Left kidney (tissue), 2 donors: ENCODE results near the gene MARF1. TPM values are rescaled to one million over a fixed set of nuclear protein-coding genes. Genes with fewer than 3 reads are reported as not detected.

Experiments used
- DNase-seq: peaks from one replicate; pipeline ENCODE4 v3.0.0-alpha.2; 2013
- polyA plus RNA-seq: library from polyadenylated mRNA; unstranded; fragments of 120-200 nt; gene quantifications from one replicate; pipeline ENCODE4 v1.2.1, GENCODE V29; 2013; ENCODE audit not compliant: insufficient read length

Gene MARF1
- polyA plus RNA-seq, 1 donor = 70.2 TPM

DNA sequence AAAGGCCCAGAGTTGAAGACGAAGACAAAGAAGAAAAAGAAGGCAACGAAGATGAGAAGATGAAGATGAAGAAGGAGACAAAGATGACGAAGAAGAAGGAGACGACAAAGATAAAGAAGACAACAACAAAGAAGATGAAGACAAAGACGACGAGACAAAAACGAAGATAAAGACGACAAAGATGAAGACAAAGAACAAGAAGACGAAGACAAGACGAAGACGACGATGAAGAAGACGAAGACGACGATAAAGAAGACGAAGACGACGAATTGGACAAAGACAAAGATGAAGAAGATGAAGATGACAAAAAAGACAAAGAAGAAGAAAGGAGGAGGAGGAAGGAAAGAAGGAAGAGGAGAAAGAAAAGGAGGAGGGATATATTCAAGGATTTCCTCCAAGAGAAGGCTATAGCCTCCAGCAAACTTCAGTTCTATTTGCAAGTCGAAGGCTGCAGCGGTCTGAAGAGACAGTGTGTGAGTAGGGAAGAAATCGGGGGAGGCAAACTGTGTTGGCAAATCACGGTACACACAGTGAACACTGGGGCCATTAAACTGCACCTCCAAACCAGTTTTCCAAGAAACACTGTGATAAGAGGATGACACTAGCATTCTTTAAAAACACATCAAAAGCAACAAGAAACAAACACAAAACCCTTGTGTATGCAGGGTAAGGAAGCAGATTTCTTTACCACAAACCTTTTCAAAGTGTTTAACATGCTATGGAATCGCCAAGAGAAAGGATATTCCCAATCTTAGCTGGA is 40.5 kb downstream of the MARF1 start:
- no peak for DNase-seq

DNA sequence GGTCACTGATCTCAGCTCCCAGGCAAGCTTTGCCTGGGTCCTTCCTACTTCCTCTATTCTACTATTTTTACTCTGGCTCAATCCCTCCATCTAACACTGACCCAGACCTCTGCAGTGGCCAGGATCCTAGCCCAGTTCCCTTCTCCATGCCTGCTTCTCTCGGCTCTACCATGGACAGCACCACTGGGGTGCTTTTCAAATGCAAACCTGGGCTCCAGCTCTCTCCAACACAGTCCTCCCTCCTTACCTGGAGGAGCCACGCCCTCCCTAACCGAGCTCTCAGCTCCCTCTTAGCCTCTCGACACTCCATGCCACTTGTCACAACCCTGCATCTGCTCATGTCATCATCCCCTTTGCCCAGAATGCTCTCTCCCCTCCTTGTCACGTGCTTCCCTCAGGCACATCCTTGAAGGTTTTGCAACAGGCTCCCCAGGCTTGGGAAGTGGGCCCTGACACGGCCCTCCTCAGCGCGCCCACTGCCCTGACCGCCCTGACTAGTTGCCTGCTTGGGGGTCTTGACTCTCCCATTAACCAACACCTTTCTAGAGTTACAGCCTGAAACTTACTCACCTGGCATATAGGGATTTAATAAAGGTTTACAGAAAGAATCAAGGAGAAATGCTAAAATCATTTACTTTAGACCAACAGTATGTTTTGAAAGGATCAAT is 41.6 kb downstream of the MARF1 start:
- DNase-seq = no peak

DNA sequence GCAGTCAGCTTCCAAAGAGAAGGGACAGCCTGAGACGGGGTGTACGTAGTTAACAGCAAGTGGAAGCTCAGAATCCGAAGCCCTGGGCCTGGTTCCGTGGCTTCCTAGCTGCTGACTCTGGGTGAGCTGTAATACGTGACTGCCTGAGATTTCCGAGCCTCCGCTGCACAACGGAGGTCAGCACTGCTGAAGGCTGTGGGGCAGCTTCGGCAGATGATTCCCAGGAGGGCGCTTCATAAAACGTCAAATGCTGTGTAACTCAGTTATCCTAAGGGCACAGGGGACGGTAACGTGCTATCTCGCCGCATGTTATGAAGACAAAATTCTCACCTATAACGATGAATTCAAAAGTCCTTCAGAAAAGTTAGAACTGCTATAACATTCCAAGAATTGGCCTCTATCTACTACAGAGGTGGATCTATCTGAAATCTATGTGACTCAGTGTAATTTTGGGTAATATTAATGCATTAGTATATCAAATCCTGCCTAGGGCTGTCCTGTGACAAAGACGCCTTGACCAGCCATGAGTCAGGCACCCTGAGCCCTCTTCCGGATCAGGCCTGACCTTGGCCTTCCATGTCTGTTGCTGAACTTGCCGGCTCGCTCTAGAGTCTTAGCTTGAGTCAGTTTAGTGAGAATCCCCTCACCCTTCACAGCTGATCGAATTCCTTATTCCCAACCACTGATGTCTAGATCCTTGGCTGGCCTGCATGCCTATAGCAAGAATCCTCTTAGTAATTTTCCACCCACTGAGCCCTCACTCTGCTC is 43.5 kb downstream of the MARF1 start:
- no peak for DNase-seq

DNA sequence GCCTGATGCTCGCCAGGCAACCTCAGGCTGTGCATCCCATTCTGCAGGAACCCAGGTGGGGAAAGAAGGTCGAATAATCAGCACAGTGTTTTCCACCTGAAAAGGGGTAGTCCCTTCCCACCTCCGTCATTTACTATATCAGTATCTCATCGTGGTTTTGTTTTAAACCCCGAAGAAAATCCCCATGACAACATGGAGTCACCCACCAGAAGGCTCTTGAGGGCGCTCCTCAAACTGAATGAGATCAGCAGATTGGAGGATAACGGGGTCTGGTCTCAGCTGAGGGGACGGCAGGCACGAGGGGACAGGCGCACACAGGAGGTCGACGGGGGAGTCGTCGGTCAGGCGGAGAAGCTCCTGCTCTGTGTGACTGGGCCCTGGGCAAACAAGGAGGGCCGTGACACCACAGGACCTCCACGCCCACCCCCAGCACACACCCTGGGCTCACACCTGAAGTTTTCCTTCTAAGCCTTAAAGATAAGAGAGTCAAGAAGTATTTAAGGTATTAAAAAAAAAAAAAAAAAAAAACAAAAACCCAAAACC is 44.2 kb downstream of the MARF1 start:
- DNase-seq = no peak

DNA sequence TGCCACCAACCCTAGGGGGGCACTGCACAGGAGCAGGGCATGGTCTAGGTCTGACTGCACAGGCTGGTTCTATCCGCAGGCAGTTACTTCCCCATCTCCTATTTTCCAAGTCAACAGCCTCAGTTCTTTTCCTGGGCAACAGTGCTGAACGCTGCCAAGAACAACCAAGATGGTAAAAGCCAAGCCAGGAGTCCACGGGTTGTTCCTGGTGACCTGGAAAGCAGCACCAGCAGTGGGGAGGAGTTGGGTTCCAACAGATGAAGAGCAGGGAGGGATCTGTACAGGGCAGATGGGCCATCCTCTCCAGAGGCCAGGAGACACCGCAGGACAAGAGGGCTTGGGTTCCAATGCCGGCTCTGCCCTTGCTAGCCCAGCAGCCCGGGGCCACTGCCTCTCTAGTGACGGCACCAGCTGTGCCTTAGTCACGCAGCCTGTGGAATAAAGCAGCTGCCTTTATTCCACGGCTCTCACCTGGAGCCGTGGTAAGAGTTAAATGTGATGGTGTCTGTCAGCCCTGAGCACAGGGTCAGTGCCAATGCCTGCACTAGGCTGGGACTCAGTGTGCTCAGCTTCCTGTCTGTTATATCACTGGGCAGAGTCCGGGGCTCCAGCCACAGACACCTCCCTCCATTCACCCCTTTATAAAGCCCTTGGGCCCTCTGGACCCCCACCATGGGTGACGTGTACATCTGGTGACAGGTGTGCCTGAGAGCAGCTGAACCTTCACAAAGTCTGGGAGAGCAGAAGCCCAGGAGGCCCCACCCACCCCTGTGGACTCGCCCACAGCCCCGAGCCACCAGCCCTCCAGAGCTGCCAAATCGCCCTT is 44.9 kb downstream of the MARF1 start:
- DNase-seq = no peak

DNA sequence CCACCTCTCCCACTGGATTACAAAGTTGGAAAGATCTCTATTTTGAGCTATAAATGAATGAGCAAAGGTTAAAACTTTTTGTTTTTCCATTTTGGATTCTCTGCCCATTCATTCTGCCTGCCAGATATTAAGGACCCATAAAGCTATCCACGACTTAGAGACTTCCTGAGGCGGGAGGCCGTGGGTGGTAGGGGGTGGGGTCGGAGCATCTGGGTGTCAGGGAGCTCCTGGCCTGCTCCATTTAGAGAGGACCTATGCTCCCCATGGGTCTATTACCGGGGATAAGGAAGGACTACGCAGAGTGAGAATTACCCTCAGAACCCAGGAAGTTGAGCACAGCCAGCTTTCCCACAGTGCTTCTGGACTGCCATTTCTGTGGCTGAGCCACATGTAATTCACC is 45.8 kb downstream of the MARF1 start:
- DNase-seq = no peak

DNA sequence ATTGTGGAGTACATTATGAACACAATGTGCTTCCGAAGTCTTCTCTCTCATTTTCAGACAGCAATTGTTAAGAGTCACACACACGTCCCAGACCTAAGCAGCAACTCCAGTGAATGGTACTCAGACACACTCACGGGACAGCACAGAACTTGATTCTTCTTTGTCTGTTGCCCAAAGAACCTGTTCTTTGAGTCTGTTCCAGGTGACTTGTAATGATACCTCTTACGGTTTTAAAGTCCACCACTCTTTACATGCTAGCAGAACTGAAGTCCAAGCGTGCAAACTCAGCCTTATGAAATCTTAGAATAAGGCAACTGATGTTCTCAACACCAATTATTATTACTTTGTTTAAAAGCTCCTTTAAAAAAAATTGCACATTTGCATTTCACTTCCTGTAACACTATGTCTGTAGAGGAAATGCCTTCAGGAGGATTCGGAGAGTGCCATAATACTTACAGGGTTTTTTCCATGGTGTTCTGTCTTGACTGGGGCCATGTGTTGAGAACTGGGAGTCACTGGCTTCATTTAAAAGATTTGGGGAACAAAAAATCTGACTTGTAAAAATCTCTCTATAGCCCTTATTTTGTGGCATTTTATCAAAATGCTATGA is 48.1 kb downstream of the MARF1 start:
- no peak for DNase-seq

DNA sequence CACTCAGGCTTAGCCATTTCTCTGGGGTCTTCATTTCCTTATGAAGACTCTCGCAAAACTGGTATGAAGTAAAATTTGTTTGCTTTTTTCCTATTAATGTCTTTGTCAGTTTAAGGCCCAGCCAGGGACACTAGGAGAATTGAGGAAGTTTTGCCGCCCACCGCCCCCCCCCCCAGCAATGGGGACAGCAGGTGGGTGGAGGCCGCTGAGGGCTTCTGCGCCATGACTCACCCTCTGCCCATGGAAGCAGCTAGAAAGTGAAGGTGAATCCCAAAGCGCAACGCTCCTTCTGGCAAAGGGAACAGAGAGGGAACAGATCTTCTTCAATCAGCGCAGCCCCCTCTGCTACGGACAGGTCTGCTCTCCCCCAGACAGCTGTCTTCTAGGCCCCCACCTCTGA is 49.7 kb downstream of the MARF1 start:
- no peak for DNase-seq

DNA sequence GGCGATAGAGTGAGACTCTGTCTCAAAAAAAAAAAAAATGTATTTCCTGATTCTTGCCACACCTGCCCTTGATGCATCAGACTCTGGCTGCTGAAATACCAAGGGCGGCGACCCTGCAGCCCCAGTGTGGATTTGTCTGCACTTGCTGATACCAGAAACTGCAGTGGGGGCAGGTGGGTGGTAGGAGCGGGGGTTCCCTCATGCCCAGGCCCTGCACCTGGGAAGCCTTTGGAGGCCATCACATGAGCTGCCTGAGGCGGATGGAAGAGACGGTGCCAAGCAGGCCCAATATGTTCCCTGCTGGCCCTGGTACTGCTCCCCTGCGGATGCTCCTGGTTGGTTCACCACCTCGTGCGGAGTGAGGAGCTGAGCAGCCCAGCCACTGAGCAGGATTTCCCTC is 50.6 kb downstream of the MARF1 start:
- DNase-seq = no peak

DNA sequence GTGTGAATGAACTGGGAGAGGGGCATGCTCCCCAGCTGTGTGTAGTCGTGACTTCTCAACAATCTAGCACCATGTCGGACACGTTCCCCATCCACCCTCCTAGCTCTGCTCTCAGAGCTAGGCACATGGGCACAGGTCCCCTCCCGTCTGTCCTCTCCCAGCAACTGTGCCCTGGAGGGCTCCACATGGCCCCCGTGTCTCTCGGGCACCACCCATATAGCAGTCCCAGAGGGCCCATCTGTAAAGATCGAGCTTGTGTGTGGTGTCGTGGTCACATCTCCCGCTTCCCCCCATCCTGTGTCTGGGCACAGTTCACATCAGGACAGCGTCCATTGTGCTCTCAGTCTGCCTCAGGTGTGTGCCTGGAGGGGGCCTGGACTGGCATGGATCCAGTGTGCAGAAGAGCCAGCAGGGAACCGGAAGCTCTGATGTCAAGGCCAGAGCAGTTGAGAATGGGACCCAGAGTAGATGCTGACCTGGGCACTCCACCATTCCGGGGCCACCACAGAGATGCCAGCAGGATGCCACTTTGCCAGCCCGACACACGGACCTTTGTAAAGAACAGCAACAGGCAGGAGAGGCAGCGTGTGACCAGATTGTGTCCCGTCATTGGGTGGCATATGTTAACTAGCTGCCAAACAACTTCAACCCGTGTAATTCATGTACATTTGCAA is 55.7 kb downstream of the MARF1 start:
- DNase-seq = no peak

DNA sequence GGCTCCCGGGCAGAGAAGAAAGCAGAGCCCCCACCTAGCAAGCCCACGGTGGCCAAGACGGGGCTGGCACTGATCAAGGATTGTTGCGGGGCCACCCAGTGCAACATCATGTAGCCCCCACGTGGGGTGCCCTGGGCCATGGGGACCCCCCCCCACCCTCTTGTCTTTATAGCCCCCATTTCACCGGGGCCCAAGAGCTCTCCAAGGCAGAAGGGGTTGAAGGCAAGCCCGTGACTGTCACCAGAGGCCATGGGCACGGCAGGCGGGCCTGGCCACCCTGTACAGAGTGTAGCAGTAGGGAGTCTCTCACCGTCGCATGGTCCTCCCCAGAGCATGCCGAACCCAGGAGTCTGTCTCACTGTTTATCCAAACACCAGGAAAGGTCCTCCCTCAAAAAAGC is 56.2 kb downstream of the MARF1 start:
- no peak for DNase-seq

DNA sequence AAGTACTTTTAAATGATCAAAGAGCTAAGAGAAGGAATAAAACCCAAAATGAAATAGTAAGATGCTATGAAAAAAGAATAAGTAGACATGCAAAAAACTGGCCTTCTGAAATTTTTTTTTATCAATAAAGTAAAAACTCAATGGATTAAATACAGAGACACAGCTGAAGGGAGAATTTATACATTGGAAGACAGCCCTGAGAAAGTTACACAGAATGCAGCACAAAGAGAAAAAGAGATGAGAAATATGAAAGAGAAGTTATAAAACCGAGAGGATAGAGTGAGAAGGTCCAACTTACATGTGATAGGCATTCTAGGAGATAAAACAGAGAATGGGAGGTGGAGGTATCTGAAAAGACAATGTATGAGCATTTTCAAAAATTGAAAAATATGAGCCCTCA is 57.0 kb downstream of the MARF1 start:
- no peak for DNase-seq

DNA sequence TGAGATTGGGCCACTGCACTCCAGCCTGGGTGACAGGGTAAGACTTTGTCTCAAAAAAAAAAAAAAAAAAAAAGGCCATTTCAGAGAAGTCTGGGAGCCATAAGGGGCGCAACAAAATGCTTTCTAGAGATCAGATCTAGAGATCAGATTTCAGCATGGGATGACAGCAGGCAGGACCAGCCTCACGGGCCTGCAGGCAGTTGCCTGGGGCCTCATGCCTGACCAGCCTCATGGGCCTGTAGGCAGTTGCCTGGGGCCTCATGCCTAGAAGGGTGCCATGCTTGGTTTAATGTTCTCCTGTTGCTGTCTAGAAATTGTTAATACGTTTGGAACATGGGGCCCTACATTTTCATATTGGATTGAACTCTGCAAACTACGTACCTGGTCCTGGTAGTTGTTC is 59.4 kb downstream of the MARF1 start:
- DNase-seq = no peak

DNA sequence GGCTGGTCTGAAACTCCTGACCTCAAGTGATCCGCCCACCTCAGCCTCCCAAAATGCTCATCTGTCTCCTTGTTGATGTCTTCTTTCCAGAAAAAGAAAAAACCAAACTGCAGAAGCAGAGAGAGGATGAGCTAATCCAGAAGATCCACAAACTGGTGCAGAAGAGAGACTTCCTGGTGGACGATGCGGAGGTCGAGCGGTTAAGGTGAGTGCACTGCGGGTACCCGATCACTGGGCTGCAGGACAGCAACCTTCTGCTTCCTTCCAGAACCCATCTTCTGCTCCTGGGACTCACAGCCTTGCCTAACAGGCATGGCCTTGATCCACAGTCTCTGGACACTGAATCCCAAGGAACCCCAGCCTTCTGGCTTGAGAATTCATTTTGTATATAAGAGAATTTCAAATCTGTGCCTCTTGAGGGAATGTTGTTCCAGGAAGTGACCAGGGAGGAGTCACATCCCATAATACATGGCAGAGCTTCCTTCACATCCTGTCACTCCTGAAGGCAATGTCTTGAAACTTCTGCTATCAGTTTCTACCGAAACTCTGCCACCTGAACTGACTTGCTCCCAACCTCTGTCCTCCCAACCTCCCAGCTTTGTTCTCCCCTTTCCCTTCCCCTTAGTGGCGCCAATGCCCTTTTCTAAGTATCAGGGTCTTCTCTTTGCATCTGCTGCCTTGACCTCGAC is 61.7 kb downstream of the MARF1 start:
- no peak for DNase-seq

DNA sequence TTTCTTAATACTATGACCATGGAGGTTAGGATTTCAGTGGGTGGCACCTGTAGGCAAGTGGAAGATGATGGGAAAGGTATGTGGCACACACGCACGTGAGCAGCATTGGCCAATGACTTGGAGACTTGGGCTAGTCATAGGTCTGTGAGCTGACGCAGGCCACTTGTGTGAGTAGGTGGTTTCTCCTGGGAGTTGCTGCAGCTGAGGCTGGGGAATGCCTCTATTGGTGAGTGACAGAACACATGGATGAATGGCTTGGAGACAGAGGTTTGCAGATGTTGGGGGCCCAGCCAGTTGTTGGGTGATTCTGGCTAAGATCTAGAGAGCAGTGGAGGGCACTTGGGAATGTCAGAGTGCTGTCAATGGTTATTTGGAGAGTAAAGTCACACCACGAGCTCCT is 64.1 kb downstream of the MARF1 start:
- no peak for DNase-seq

DNA sequence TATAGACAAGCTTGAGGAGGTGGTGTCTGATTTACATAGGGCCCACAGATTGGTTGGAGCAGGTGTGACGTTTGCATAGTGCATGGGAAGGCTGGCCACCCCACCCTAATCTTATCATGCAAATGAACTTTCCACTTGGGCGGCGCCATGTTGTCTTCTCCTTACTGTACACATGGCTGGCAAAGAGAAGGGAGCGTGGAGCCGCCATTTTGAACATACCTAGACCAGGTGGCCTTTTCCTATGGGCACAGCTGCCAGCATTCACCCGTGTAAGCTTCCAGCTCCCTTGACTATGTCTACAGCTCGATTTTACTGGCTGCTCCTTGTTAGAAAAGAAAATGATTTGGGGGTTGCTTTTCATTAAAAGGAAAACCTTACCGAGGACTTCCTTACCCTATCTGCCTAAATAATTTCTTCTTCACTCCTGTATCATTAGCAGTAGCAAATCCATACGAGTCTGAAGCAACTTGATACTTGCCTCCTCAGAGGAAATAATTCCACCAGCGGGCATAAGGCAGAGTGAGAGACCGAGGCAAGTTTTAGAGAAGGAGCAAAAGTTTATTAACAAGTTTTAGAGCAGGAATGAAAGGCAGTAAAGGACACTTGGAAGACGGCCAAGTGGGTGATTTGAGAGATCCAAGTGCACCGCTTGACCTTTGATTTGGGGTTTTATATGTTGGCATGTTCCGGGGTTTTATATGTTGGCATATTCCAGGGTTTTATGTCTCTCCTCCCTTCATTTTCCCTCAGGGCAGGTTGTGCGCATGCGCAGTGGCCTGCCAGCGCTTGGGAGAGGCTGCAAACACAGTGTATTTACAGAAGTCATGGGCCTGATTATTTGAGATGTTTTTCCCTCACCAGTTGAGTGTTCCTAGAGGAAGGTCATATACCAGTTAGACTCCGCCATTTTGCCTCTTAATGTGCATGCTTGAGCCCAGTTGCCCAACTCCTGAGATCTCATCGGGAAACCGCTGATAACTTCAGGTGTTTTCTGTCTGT is 65.7 kb downstream of the MARF1 start:
- no peak for DNase-seq

DNA sequence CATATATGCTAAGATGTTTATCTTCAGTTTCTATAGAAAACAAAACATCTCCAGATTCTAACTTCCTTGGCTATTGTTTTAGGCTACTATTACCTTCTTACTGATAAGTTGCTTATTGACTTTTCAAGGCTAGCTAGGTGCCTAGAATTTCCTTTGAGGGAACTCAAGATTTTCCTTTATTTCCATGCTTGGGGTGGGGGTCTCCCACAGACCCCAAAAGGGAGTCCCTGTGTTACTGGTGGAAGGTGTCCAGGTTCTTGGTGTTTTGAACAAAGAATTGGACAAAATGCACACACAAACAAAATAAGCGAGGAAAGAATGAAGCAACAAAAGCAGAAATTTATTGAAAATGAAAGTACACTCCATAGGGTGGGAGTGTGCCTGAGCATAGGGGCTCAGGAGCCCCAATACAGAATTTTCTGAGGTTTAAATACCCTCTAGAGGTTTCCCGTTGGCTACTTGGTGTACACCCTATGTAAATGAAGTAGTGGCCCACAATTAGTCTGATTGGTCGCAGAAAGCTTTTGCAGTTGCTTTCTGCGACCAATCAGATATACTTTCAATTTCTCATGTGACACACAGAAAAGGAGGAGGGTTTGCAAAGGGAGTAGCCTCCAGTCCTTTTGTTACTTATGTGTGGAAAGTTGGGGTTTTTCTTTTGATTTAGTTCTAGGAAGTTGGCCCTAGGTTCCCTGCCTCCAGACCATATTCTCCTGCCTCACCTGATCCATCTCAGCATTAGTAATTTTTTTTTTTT is 67.5 kb downstream of the MARF1 start:
- no peak for DNase-seq

DNA sequence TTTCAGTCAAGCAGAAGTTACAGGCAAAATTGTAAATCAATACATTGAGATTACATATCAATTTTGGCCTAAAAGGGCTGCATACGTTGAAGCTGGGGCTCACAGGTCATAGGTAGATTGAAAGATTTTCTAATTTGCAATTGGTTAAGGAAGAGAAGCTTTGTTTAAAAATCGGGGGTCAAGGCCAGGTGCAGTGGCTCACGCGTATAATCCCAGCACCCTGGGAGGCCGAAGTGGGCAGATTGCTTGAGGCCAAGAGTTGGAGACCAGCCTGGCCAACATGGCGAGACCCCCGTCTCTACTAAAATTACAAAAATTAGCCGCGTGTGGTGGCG is 68.4 kb downstream of the MARF1 start:
- DNase-seq = no peak
